ENCODE data around the gene APOBEC2. TPM values are rescaled to one million over a fixed set of nuclear protein-coding genes. Genes with fewer than 3 reads are reported as not detected.

The APOBEC2 gene
- total and polyA plus RNA-seq, 2 of the 13 experiments (the other 11 are each of a cell fraction or from before 2014, with no cell fraction given): 0.09 TPM; not detected in 1

GRCh38 chr6:41071923-41072835 is 19.2 kb downstream of the APOBEC2 start, which contains the start of gene OARD1 (continued):
- 0 out of 2 replicates have a peak, but pooled peaks have one; percentile 29 for TF ChIP-seq ZBTB10 (CRISPR knock-in tag; IDR thresholded peaks at IDR 0.05; ENCODE audit: borderline replicate concordance)
- TF ChIP-seq ZUFSP (CRISPR knock-in tag; IDR thresholded peaks at IDR 0.05; ENCODE audit: borderline replicate concordance): no peak
- TF ChIP-seq, protein P1, sequence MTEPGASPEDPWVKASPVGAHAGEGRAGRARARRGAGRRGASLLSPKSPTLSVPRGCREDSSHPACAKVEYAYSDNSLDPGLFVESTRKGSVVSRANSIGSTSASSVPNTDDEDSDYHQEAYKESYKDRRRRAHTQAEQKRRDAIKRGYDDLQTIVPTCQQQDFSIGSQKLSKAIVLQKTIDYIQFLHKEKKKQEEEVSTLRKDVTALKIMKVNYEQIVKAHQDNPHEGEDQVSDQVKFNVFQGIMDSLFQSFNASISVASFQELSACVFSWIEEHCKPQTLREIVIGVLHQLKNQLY (CRISPR knock-in tag; IDR thresholded peaks at IDR 0.05): peak; percentile 34; the same call in 1 of the 2 replicates
- no peak for TF ChIP-seq RORA (CRISPR knock-in tag; IDR thresholded peaks at IDR 0.05)
- peak; percentile 82; the same call in 1 of the 2 replicates for TF ChIP-seq ZSCAN20 (CRISPR knock-in tag; IDR thresholded peaks at IDR 0.05; ENCODE audit: borderline replicate concordance)
- TF ChIP-seq GTF3A (CRISPR knock-in tag; conservative IDR thresholded peaks at IDR 0.05): no peak; the same call in 1 of the 2 replicates
- TF ChIP-seq GABPB1 (CRISPR knock-in tag; IDR thresholded peaks at IDR 0.05): peak; percentile 96
- TF ChIP-seq ZNF891 (CRISPR knock-in tag; IDR thresholded peaks at IDR 0.05): no peak; the same call in 1 of the 2 replicates
- peak; percentile 92 for TF ChIP-seq ZNF350 (CRISPR knock-in tag; IDR thresholded peaks at IDR 0.05; ENCODE audit: borderline replicate concordance, low read depth)
- no peak for TF ChIP-seq MTA3 (CRISPR knock-in tag; IDR thresholded peaks at IDR 0.05)
- TF ChIP-seq RFX5 (IDR thresholded peaks at IDR 0.05; ENCODE audit: low read depth, low read length): no peak
- TF ChIP-seq ZNF639 (CRISPR knock-in tag; conservative IDR thresholded peaks at IDR 0.05): peak; percentile 99
- TF ChIP-seq DR1 (CRISPR knock-in tag; IDR thresholded peaks at IDR 0.05): peak; percentile 34
- TF ChIP-seq CHCHD3 (CRISPR knock-in tag; IDR thresholded peaks at IDR 0.05): no peak
- TF ChIP-seq ZNF570 (CRISPR knock-in tag; IDR thresholded peaks at IDR 0.05; ENCODE audit: borderline replicate concordance): no peak
- TF ChIP-seq, protein P2, sequence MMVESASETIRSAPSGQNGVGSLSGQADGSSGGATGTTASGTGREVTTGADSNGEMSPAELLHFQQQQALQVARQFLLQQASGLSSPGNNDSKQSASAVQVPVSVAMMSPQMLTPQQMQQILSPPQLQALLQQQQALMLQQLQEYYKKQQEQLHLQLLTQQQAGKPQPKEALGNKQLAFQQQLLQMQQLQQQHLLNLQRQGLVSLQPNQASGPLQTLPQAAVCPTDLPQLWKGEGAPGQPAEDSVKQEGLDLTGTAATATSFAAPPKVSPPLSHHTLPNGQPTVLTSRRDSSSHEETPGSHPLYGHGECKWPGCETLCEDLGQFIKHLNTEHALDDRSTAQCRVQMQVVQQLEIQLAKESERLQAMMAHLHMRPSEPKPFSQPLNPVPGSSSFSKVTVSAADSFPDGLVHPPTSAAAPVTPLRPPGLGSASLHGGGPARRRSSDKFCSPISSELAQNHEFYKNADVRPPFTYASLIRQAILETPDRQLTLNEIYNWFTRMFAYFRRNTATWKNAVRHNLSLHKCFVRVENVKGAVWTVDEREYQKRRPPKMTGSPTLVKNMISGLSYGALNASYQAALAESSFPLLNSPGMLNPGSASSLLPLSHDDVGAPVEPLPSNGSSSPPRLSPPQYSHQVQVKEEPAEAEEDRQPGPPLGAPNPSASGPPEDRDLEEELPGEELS (CRISPR knock-in tag; IDR thresholded peaks at IDR 0.05): peak; percentile 50
- TF ChIP-seq DMAP1 (CRISPR knock-in tag; IDR thresholded peaks at IDR 0.05): peak; percentile 66; the same call in 1 of the 2 replicates
- no peak; the same call in none of the 2 replicates for TF ChIP-seq HMG20A (CRISPR knock-in tag; IDR thresholded peaks at IDR 0.05; ENCODE audit: borderline replicate concordance)
- TF ChIP-seq ATRX (CRISPR knock-in tag; IDR thresholded peaks at IDR 0.05; ENCODE audit: borderline replicate concordance): no peak
- TF ChIP-seq MTA1 (CRISPR knock-in tag; IDR thresholded peaks at IDR 0.05; ENCODE audit: borderline replicate concordance): no peak
